ENCODE measurements around the gene CCDC148.
A peak's percentile ranks its signal among the peaks of the same experiment; 100 is the strongest.

Gene CCDC148

DNA sequence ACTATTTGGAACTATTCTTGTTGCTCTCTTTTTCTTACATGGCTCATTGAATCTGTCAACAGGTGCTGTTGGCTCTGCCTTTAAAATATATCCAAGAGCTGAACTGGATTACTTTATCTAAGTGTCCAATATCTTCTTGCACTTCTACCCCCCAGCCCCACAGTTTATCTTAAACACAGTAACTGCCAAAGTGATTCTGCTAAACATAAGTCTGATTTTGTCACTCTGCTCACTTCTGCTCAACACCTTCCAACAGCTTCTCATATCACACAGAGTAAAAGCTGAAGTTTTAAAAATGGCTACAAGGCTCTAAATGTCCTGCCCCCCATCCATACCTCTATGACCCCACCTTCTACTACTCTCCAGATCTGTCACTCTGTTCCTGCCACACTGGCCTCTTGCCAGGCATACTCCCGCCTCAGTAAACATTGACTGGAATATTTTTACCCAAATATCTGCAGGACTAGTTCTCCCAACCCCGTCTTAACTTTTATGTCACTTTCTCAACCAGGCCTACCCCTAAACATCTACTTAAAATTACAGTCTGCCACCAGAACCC, 130.7 kb downstream of the CCDC148 start:
- H3K27me3 ChIP-seq (replicated peaks): no peaks in the 10 kb centered on the region
- in situ Hi-C loops (cut with HindIII; ENCODE audit: low pct_ligation_motif_present, low sequenced_read_pairs): no loop called here
- TF ChIP-seq, protein P1, sequence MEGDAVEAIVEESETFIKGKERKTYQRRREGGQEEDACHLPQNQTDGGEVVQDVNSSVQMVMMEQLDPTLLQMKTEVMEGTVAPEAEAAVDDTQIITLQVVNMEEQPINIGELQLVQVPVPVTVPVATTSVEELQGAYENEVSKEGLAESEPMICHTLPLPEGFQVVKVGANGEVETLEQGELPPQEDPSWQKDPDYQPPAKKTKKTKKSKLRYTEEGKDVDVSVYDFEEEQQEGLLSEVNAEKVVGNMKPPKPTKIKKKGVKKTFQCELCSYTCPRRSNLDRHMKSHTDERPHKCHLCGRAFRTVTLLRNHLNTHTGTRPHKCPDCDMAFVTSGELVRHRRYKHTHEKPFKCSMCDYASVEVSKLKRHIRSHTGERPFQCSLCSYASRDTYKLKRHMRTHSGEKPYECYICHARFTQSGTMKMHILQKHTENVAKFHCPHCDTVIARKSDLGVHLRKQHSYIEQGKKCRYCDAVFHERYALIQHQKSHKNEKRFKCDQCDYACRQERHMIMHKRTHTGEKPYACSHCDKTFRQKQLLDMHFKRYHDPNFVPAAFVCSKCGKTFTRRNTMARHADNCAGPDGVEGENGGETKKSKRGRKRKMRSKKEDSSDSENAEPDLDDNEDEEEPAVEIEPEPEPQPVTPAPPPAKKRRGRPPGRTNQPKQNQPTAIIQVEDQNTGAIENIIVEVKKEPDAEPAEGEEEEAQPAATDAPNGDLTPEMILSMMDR (IDR thresholded peaks at IDR 0.05; ENCODE audit: low read depth, low read length, missing control alignments): no peak
- no peak overlapping the region for H3K27ac ChIP-seq
- DNase-seq: no peak
- no peak overlapping the region for H3K4me3 ChIP-seq (ENCODE audit: low read depth, low read length)
- H3K36me3 ChIP-seq (replicated peaks): no peaks in the 10 kb centered on the region

DNA sequence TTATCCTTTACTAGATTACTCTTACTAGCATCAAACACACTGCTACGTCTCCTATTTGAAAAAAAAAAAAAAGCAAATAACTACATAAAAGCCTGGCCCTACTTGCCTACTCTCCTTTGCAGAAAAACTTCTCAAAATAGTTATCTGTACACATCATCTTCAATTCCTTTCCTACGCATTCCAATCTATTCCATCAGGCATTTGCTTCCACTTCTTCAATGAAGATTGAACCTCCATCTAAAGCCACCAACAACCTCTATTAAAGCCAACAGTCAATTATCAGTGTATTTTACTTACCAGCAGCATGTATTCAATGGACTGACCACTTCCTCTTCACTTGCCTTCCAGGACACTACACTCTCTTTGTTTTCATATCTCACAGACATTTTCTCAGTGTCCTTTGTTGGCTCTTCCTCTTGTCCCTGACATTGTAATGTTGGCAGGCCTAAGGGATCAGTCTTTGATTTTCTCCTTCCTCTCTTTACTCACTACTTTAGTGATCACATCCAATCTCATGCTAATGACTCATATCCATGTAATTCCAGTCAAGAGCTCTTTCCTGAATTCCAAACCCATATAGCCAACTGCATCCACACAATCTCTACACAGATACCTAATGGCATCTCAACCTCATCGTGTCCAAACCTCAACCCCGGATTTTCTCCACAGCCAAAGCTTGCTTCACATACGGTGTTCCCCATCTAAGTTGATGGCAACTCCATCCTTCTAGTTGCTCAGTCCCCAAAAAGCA, 131.3 kb downstream of the CCDC148 start:
- Histone ChIP-seq H3K36me3 (replicated peaks) (no peaks in the 10 kb centered on the region), H3K27me3 (replicated peaks) (no peaks in the 10 kb centered on the region), H3K4me3 (ENCODE audit: low read depth, low read length) (no peak overlapping the region), H3K27ac (peak overlapping the region; percentile 35)
- TF ChIP-seq, protein P1 (IDR thresholded peaks at IDR 0.05; ENCODE audit: low read depth, low read length, missing control alignments): no peak
- DNase-seq: peak; percentile 54
- in situ Hi-C loops (cut with HindIII; ENCODE audit: low pct_ligation_motif_present, low sequenced_read_pairs): no loop called here

DNA sequence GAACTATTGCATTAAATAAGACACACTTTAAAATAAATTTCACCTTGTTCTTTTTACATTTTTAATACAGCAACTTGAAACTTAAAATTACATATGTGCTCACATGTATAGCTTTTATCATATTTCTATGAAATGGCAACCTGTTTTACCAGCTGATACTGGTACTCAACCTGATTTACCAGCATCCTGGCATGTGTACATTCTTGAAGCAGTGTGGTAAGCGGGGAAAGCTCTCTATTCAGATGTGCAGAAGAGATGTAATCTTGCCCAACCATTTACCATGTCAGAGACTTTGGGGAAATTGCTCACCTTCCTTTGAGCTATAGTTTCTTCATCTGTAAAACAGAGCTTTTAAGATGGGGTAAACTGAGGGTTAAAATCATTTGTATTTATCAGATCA, 133.2 kb downstream of the CCDC148 start:
- no peak for DNase-seq
- in situ Hi-C loops (cut with HindIII; ENCODE audit: low pct_ligation_motif_present, low sequenced_read_pairs): no loop called here
- no peak overlapping the region for H3K4me3 ChIP-seq (ENCODE audit: low read depth, low read length)
- TF ChIP-seq, protein P1 (IDR thresholded peaks at IDR 0.05; ENCODE audit: low read depth, low read length, missing control alignments): no peak
- no peaks in the 10 kb centered on the region for H3K36me3 ChIP-seq (replicated peaks)
- no peaks in the 10 kb centered on the region for H3K27me3 ChIP-seq (replicated peaks)
- H3K27ac ChIP-seq: no peak overlapping the region

DNA sequence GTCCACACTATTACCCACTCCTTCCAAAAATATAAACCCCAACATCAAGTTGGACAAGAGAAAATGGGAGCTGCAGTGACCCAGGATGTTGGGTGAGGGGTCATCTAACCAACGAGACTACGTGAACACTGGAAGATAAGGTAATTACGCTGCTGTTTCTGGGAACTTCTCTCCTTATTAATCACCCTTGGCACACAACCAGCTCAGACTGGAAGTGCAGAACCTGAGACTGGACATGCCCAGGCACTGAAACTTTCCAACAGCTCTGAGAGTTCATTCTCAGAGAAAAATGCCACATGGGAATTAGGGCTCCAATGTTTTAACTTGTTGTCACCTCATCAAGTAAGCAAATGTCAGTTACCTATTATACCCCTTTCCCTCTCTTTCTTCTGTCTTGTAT, 135.3 kb downstream of the CCDC148 start:
- in situ Hi-C loops (cut with HindIII; ENCODE audit: low pct_ligation_motif_present, low sequenced_read_pairs): no loop called here
- H3K4me3 ChIP-seq (ENCODE audit: low read depth, low read length): no peak overlapping the region
- H3K27me3 ChIP-seq (replicated peaks): no peaks in the 10 kb centered on the region
- DNase-seq: peak; percentile 82
- H3K27ac ChIP-seq: no peak overlapping the region
- H3K36me3 ChIP-seq (replicated peaks): no peaks in the 10 kb centered on the region
- TF ChIP-seq, protein P1 (IDR thresholded peaks at IDR 0.05; ENCODE audit: low read depth, low read length, missing control alignments): no peak

DNA sequence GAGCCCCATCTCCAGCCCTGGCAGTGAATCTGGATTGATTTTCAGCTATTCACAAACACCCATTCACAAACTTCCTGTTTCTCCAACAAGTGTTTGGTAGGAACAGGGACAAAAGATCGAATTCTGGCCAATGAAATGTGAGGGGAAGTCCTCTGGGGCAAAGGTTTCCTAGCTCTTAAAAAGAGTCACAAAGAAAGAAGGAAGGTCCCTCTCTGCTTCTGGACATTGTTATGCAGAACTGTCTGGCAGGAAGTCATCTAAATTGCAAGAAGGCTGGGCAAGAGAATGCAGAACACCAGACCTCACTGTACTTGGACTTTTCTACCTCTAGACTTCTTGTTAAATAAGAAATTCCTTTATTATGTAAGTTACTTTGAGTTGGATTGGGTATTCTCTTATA, 137.3 kb downstream of the CCDC148 start:
- DNase-seq: no peak
- TF ChIP-seq, protein P1 (IDR thresholded peaks at IDR 0.05; ENCODE audit: low read depth, low read length, missing control alignments): no peak
- no peak overlapping the region for H3K27ac ChIP-seq
- H3K4me3 ChIP-seq (ENCODE audit: low read depth, low read length): no peak overlapping the region
- H3K36me3 ChIP-seq (replicated peaks): no peaks in the 10 kb centered on the region
- in situ Hi-C loops (cut with HindIII; ENCODE audit: low pct_ligation_motif_present, low sequenced_read_pairs): no loop called here
- H3K27me3 ChIP-seq (replicated peaks): no peaks in the 10 kb centered on the region
